SH-SY5Y (cell line): ENCODE results near the gene ALG5.

Experiments used
- GATA2 ChIP-seq: IDR thresholded peaks from 2 replicates; pipeline ENCODE4 v1.6.1; 2011; ENCODE audit warnings: mild to moderate bottlenecking, low read depth, low read length
- GATA3 ChIP-seq: IDR thresholded peaks from 2 replicates; pipeline ENCODE4 v1.6.1; 2011; ENCODE audit warnings: low read depth, mild to moderate bottlenecking, low read length, moderate library complexity

- no peak for TF ChIP-seq GATA2
- no peak for TF ChIP-seq GATA3
Observed at GRCh38 chr13:36905944-36906343, 93.2 kb downstream of the ALG5 start.
